GM21360 (cell line): ENCODE measurements around the gene ATP5F1A.
"Not testable (repeated sequence)": the region's sequence is repeated elsewhere in the genome, so short reads cannot be mapped to it uniquely, and the experiment has no call there.

Source experiments
- ATAC-seq: cut with Tn5 transposase; IDR thresholded peaks from one replicate; pipeline ENCODE4 v1.9.1; 2021; ENCODE audit warnings: mild to moderate bottlenecking, moderate library complexity; ENCODE audit not compliant: unreplicated experiment

The ATP5F1A gene

DNA sequence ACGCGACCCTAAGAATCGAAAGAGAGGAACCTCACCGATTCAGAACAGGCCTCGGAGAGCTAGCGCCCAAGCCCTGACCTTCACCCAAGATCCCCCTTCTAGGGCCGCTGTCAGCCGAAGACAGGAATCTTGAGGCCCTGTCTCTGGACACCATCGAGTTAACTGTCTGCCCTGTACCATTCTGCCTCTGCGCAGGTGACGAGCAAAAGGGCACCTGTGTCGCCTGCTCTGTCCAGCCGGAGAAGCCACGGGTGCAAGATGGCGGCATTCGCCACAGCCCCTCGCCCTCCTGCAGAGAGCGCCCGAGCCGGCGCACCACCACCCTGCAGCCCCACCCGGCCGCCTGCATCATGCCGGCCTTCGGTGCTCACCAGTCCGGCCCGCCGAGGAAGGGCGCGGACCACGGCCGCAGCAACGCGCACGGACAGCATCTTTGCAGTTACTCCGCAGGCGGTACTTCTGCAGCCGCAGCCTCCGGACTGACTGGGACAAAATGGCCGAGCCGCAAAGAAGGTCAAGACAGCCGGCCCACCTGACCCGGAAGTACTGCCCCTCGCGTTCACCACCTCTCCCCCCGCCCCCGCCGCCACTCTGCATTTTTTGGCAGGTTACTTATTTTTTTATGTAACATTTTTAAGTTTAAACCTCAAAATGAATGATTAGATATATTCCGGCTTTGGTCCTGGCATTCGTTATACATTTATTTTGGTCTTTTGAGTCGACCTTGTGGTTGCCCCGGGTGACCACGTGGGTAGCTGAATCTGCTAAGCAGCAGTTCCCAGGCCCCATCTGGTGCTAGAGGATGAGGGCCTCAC is at the start of gene ATP5F1A:
Gene ATP5F1A, minus strand, starts transcription at position 496 of the 815 bp plus-strand sequence. Its CDS starts 65 bp downstream, at position 431.
- peak; percentile 70 for ATAC-seq

DNA sequence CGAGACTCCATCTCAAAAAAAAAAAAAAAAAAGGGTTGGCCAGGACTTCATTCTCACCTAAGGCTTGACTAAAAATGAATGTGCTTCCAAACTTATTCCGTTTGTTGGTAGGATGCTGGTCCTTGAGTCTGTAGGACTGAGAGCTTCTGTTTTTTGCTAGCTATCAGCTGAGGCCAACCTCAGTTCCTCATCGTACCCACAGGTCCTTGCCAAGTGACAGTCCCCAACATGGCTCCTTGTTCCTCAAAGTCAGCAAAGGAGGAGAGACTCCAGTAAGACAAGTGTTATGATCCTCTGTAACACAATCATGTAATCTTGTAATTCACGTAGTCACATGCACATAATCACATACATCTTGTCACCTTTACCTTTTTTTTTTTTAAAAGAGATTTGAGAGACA is 43.1 kb upstream of the ATP5F1A start:
- ATAC-seq: no peak

DNA sequence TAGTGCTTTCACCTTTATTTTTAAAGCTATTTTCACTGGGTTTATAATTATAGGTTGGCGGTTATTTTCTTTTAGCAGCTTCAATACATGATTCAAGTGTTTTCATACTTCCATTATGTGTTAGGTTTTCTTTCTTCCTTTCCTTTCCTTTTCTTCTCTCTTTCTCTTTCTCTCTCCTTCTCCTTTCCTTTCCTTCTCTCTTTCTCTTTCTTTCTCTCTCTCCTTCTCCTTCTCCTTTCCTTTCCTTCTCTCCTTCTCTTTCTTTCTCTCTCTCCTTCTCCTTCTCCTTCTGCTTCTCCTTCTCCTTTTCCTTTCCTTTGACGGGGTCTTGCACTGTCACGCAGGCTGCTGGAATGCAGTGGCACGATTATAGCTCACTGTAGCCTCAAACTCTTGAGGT is 42.1 kb upstream of the ATP5F1A start:
- ATAC-seq: no peak

DNA sequence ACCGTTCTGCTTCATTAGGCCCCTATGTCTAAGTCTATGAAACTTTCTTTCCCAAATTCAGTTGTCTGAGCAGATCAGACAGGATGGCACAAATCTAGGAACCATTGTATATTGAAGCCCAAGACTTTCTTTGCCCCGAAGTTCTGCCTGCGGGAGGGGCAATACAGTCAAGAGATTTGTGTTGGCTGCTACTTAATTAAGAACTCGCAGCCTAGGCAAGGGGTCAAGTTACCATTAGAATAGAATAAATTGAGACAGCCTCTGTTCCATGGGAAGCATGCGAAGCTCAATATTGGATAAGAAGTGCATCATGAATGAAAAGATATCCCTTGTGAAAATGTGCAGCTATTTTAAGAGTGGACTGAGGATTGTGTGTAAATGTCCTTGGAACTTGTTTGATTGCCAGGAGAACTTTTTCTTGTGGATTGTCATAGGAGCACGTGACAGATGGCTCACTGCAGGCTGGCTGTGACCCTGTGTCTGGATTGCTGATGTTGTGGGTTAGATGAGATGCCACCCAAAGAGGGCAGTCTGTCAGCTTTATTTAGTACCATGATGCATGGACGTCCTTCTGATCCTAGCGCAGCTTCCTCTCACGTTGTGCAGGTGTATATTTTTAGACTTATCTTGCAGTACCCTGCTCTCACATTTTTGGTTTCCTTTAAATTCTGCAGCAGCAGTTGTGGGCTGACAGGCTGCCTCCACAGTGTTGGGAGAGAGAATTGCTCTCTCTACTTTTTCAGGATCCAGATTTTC is 37.0 kb upstream of the ATP5F1A start:
- no peak for ATAC-seq

DNA sequence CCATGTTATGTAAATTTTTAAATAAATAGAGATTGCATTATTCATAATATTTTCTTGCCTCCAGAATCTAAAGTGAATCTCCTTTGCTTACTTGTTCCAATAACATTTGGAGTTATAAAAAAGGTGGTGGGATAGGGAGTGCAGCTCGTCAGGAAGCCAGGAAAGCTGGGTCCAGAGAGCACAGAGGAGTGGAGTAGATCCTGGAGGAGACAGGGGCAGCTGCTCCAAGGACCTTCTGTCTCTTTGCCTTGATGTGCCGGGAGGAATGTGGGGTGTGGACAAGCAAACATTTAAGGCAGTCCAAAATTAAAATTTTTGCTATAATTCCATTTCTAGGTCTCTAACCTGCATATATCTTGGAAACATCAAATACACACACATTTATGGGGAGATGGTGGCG is 35.4 kb upstream of the ATP5F1A start:
- ATAC-seq: no peak

DNA sequence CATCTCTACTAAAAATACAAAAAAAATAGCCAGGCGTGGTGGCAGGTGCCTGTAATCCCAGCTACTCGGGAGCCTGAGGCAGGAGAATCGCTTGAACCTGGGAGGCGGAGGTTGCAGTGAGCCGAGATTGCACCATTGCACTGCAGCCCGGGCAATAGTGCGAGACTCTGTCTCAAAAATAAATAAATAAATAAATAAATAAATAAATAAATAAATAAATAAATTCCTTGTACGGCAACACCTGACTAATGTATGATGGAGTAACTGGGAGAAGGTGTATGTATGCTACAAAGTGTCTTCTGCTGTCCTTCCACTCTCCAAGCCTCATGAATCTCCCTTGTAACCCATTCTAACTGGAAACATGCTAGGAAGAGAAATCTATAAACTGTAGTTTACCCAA is 32.5 kb upstream of the ATP5F1A start:
- not testable (repeated sequence) for ATAC-seq

DNA sequence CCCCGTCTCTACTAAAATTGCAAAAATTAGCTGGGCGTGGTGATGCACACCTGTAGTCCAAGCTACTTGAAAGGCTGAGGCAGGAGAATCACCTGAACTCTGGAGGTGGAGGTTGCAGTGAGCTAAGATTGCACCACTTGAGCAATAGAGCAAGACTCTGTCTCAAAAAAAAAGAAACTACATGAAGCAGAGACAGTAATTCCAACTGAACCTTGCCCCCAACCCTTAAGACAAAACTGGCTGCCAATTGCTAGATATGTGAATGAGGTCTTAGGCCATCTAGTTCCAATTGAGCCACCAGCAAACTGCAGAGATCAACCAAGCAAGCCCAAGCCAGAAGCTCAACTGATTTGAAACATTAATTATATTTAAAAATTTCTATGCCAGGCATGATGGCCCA is 32.0 kb upstream of the ATP5F1A start:
- no peak for ATAC-seq

DNA sequence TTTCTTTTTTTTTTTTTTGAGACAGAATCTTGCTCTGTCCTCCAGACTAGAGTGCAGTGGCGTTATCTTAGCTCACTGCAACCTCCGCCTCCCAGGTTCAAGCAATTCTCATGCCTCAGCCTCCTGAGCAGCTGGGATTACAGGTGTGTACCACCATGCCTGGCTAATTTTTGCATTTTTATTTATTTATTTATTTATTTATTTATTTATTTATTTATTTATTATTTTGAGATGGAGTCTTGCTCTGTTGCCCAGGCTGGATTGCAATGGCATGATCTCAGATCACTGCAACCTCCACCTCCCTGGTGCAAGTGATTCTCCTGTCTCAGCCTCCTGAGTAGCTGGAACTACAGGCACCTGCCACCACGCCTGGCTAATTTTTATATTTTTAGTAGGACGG is 28.5 kb upstream of the ATP5F1A start:
- not testable (repeated sequence) for ATAC-seq

DNA sequence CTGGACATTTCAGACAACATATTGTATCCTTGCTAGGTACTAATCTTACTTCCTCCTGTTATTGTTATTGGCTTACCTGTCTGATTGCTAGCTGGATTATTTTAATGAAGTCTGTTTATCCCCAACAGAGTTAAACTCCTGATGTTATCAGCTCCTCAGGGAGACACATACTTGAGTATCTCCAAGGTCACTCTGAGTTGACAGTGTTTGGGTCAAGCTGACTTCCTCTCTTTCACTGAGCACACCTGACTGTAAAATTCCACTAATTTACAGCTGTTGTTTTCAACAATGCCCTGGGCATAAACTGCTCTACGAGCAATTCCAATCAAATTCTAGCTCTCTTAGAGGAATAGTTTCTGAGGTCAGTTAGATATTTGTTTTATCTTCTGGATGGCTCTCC is 15.7 kb upstream of the ATP5F1A start:
- no peak for ATAC-seq

DNA sequence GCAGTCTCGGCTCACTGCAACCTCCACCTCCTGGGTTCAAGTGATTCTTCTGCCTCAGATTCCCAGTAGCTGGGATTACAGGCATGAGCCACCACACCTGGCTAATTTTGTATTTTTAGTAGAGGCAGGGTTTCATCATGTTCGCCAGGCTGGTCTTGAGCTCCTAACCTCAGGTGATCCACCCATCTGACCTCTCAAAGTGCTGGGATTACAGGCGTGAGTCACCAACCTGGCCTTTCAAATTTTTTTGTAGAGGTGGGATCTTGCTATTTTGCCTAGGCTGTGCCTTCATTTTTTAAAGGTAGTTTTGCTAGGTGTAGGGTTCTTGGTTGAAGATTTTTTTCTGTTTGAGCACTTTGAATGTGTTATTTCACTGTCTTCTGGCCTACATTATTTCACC is 12.3 kb upstream of the ATP5F1A start:
- ATAC-seq: no peak

DNA sequence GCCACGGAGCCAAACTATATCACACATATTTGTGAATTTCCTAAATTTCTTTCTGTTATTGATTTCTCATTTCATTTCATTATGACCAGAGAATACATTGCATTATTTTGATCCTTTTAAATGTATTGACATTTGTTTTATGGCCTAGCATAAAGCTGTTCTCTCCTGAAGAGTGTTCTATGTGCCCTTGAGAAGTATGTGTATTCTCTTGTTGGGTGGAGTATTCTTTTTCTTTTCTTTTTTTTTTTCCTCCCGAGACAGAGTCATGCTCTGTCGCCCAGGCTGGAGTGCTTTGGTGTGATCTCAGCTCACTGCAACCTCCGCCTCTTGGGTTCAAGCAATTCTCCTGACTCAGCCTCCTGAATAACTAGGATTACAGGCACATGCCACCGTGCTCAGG is 11.3 kb upstream of the ATP5F1A start:
- no peak for ATAC-seq

DNA sequence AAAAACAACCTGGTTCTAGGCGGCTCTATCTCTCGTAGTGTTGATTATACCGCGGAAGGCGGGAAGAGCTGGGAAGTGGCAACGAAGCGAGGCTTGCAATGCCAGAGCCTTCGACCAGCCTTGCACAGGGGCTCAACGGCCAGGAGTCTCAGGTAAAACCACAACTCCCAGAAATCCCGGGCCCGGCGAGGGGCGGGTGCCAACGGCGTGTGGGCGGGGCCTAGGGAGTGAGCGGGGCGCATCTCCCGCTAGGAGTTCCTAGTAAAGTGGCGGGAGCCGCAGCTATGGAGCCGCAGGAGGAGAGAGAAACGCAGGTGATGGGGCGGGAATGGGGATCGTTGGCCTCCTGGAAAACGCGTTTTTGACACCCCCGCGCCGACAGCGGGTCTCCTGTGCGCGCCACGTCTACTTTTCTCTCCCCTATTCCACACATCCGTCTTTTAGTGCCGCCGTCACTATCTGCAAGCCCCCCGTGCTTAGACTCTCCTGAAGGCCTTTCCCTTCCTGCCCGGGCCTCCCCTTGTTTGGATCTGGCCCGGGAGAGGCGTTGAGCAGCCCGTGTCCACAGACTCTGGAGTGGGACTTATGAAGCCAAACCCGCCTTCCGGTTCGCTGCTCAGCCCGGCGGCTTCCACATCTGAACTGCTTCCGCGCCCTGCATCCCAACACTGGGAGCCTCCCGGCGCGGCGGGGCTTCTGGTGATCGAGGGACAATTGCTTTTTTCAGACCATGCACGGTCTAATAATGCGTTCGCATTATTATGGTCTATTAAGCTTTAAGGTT is 6.2 kb upstream of the ATP5F1A start, which contains the start of gene HAUS1:
Gene HAUS1, plus strand, starts transcription at position 258 of the 784 bp plus-strand sequence. Its CDS starts 27 bp downstream, at position 285.
- ATAC-seq: peak; percentile 93

DNA sequence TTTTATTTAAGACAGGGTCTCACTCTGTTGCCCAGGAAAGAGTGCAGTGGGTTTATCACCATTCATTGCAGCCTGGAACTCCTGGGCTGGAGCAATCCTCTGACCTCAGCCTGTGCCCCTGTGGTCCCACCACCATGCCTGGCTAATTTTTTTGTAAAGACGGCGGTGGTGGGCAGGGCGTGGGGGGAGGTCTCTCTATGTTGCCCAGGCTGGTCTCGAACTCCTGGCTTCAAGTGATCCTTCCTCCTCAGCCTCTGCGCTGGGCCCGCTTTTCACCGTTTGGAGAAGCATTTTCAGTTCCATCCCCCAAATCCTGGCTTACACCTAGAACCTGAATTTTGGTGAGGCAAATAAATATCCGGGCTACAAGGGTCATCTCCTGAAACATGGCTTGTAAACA is 1.4 kb upstream of the ATP5F1A start:
- ATAC-seq: no peak

DNA sequence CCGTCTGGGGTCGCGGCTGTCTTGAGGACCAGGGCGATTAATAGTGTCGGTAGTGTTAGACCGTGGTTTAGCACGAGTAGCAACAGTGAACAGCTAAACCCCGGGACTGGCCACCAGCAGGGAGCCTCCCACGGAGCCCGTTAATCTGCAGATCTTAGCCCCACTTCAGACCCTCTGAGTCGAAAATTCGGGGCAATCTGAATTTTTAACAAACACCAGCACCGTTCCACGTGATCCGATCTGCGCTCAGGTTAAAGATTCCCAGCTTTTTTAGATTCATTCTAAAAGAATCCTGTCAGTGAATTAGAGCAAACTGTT is 479 bp upstream of the ATP5F1A start:
- ATAC-seq: no peak

DNA sequence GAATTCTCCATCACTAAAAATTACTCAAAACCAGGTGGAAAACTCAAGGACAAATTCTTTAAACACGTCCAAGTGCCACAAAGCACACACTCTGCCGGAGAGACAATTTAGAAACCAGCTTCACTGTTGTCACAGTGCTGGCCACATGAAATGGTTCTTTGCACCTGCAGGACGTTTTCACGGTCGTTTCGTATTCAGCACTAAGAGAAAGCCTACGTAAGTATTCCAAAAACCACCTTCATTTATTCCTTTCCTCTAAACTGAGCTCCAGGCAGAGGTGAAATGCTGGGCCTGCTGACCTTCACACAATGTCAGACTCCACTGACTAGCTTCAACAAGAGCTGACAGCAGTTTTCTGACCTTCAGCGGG is 680 bp downstream of the ATP5F1A start:
- ATAC-seq: peak; percentile 9

DNA sequence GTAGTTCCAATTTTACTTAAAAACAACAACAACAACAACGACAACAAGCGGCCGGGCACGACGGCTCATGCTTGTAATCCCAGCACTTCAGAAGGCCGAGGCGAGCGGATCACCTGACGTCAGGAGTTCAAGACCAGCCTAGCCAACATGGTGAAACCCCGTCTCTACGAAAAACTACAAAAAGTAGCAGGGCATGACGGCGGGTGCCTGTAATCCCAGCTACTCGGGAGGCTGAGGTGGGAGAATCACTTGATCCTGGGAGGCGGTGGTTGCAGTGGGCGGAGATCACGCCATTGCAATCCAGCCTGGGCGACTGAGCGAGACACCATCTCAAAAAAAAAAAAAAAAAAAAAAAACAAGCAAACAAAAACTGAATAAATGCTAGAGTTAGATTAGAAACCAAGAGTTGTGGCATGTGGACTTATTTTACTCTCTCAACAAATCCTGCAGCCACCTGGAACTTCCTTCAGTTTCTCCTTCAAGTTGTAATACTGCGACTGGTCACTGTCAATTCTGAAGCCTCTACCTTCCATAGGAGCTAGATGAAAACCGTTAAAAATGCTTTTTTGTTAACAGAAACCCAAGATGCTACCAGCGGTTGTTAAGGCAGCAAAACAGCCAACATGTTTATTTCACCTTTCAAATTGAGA is 1.3 kb downstream of the ATP5F1A start:
- ATAC-seq: no peak

DNA sequence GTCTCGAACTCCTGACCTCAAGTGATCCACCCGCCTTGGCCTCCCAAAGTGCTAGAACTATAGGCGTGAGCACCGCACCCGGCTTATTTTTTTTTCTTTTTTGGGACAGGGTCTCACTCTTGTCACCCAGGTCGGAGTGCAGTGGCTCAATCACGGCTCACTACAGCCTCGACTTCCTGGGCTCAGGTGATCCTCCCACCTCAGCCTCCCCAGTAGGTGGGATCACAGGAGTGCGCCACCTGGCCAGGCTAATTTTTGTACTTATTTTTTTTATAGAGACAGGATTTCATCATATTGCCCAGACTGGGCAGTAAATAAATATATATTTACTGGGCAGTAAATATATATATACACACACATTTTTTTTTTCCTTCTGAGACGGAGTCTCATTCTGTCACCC is 2.6 kb downstream of the ATP5F1A start:
- ATAC-seq: no peak

DNA sequence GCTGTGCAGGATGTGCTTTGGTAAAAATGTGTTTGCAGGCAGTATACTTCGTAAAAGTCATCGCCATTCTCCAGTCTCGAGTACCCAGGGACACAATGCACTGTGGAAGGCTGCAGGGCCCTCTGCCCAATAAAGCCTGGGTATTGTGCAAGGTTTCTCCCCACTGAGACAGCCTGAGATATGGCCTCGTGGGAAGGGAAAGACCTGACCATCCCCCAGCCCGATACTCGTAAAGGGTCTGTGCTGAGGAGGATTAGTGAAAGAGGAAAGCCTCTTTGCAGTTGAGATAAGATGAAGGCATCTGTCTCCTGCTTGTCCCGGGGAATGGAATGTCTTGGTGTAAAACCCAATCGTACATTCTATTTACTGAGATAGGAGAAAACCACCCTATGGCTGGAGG is 9.6 kb downstream of the ATP5F1A start:
- not testable (repeated sequence) for ATAC-seq

DNA sequence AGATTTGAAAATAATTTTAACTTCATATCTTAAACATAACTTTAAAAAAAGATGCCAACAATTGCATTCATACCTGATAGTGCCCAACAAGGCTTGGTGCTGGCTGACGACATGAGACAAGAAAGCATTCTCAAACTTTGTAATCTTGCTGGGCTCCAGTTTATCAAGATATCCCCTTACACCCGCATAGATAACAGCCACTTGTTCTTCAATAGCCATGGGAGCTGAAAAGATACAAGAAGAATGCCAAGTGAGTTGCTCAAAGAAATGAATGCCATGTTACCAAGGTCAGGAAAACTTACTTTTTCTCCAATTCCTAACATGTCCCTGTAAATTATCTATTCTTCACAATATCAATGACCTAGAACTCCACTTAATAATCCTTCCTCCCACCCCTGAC is 13.7 kb downstream of the ATP5F1A start:
- ATAC-seq: no peak

DNA sequence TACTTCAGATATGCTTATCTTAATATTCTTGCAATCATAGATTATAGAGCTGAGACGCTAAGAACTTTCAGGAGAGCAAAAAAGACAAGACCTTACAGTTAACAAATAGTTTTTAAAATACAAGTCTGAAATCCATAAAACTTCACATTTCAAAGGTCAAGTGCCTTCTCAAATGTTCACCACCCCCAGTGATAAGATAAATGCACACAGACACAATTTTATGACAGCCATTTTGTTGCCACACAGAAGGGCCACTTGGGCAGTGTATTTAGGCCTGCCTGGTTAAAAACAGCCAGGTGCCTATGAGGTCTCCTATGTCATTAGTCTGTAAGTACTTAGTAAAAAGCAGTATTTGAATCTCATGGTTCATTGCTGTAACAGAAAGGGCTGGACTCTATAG is 17.9 kb downstream of the ATP5F1A start:
- ATAC-seq: no peak

DNA sequence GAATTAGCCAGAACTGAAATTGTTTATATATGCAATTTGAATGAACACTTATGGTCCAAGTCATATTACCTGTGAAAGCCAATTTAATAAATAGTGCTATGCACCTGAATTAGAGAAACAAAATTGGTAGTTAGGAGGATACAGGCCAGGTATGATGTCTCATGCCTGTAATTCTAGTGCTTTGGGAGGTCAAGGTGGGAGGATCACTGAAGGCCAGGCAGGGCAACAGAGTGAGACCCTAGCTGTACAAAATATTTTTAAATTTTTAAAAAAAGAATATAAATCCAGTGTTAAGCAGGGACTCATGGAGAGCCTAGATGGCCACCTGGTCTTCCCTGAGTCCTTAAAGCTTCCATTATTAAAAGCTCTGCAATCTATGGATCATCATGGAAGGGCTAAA is 18.8 kb downstream of the ATP5F1A start:
- no peak for ATAC-seq
